Neuronal stem cell (in vitro differentiated cells): ENCODE measurements around the gene PDE3B.

Source experiments
- DNase-seq: peaks from one replicate; pipeline ENCODE4 v3.0.0-alpha.2; 2013; ENCODE audit warnings: low spot score
- H2AFZ ChIP-seq: one replicate; pipeline ENCODE4 v1.6.1; 2013; ENCODE audit warnings: mild to moderate bottlenecking, low read length, inconsistent platforms
- H2AK5ac ChIP-seq: 2 replicates; pipeline ENCODE4 v1.6.1; 2013; ENCODE audit warnings: low read depth, mild to moderate bottlenecking, inconsistent platforms, low read length, moderate library complexity, mixed read lengths
- H2BK120ac ChIP-seq: 2 replicates; pipeline ENCODE4 v1.6.1; 2013; ENCODE audit warnings: low read depth, mild to moderate bottlenecking, inconsistent platforms, low read length, moderate library complexity, mixed read lengths
- H2BK12ac ChIP-seq: one replicate; pipeline ENCODE4 v1.6.1; 2013; ENCODE audit warnings: low read length, inconsistent platforms
- H2BK15ac ChIP-seq: 2 replicates; pipeline ENCODE4 v1.6.1; 2013; ENCODE audit warnings: mild to moderate bottlenecking, low read length, inconsistent platforms, mixed read lengths
- H2BK5ac ChIP-seq: one replicate; pipeline ENCODE4 v1.6.1; 2013; ENCODE audit warnings: inconsistent platforms, mild to moderate bottlenecking, low read length, moderate library complexity
- H3K14ac ChIP-seq: one replicate; pipeline ENCODE4 v1.6.1; 2013; ENCODE audit warnings: low read length, inconsistent platforms
- H3K18ac ChIP-seq: 2 replicates; pipeline ENCODE4 v1.6.1; 2013; ENCODE audit warnings: low read length, inconsistent platforms
- H3K23ac ChIP-seq: 2 replicates; pipeline ENCODE4 v1.6.1; 2013; ENCODE audit warnings: low read depth, mild to moderate bottlenecking, mixed read lengths, low read length, inconsistent platforms; ENCODE audit not compliant: poor library complexity
- H3K27ac ChIP-seq: replicated peaks from 3 replicates; pipeline ENCODE4 v1.5.1; 2013; ENCODE audit warnings: low read length, inconsistent platforms
- H3K27me3 ChIP-seq, 3 experiments: 2 replicates each; pipeline ENCODE4 v1.6.1; 2013; ENCODE audit warnings: low read length in 3 of 3, mild to moderate bottlenecking in 2 of 3, inconsistent platforms in 1 of 3, low read depth in 1 of 3, mixed read lengths in 1 of 3, moderate library complexity in 1 of 3; ENCODE audit not compliant: control insufficient read depth in 3 of 3, insufficient read depth in 3 of 3
- H3K36me3 ChIP-seq, 2 donors: replicated peaks in 1 of 2; 2 replicates each; pipeline ENCODE4 v1.6.1; 2013; ENCODE audit warnings: low read length in 2 of 2; ENCODE audit not compliant: control insufficient read depth in 2 of 2, insufficient read depth in 2 of 2
- H3K4ac ChIP-seq: 2 replicates; pipeline ENCODE4 v1.6.1; 2013; ENCODE audit warnings: inconsistent platforms, mild to moderate bottlenecking, low read length, moderate library complexity
- H3K4me1 ChIP-seq, 2 donors: 1 replicate in 1 of 2; 2 replicates in 1 of 2; pipeline ENCODE4 v1.6.1; 2013; ENCODE audit warnings: low read length in 2 of 2, low read depth in 1 of 2; ENCODE audit not compliant: control insufficient read depth in 2 of 2, insufficient read depth in 1 of 2
- H3K4me2 ChIP-seq: one replicate; pipeline ENCODE4 v1.6.1; 2013; ENCODE audit warnings: mild to moderate bottlenecking, low read length, inconsistent platforms; ENCODE audit not compliant: insufficient read depth, poor library complexity, severe bottlenecking
- H3K4me3 ChIP-seq, 2 donors: 2 replicates each; pipeline ENCODE4 v1.5.1; 2013; ENCODE audit warnings: low read length in 2 of 2, mild to moderate bottlenecking in 2 of 2, inconsistent platforms in 1 of 2, moderate library complexity in 1 of 2
- H3K79me1 ChIP-seq: one replicate; pipeline ENCODE4 v1.6.1; 2013; ENCODE audit warnings: low read depth, mild to moderate bottlenecking, inconsistent platforms, low read length, moderate library complexity
- H3K9ac ChIP-seq: one replicate; pipeline ENCODE4 v1.6.1; 2013; ENCODE audit warnings: mild to moderate bottlenecking, low read depth, low read length, inconsistent platforms; ENCODE audit not compliant: poor library complexity
- H3K9me3 ChIP-seq, 2 donors: replicated peaks in 1 of 2; 2 replicates each; pipeline versions ENCODE3 to v1.6.1; 2013; ENCODE audit warnings: low read length in 2 of 2, mild to moderate bottlenecking in 2 of 2, inconsistent platforms in 1 of 2, low read depth in 1 of 2, mixed read lengths in 1 of 2, moderate library complexity in 1 of 2; ENCODE audit not compliant: control insufficient read depth in 2 of 2, insufficient read depth in 1 of 2
- H4K8ac ChIP-seq: one replicate; pipeline ENCODE4 v1.6.1; 2013; ENCODE audit warnings: low read depth, mild to moderate bottlenecking, inconsistent platforms, low read length, moderate library complexity
- H4K91ac ChIP-seq: one replicate; pipeline ENCODE4 v1.6.1; 2013; ENCODE audit warnings: low read length, low read depth, mild to moderate bottlenecking, inconsistent platforms; ENCODE audit not compliant: poor library complexity
- WGBS, 2 donors: extraction: QIAGEN DNeasy Blood & Tissue Kit; methylation state at CpG; one replicate each; pipeline ENCODE4 v1.1.7; 2013; ENCODE audit warnings: missing lambda C conversion rate in 2 of 2, mixed read lengths in 1 of 2; ENCODE audit not compliant: insufficient read length in 2 of 2, insufficient replicate concordance in 1 of 2; ENCODE audit errors: extremely low coverage in 2 of 2; 5-methylcytosine and 5-hydroxymethylcytosine counted together

PDE3B gene

GRCh38 chr11:14618060-14618459 is 25.5 kb upstream of the PDE3B start:
- Histone ChIP-seq H3K18ac (no peak overlapping the region), H2BK15ac (no peak overlapping the region), H2AK5ac (no peak overlapping the region), H3K4ac (no peak overlapping the region), H3K14ac (no peak overlapping the region), H3K27ac (no peak overlapping the region), H2BK120ac (no peak overlapping the region), H2BK5ac (no peak overlapping the region), H3K4me3 (no peak overlapping the region), H4K91ac (no peak overlapping the region), H2BK12ac (no peak overlapping the region), H3K27me3 (no peaks in the 10 kb centered on the region), H2AFZ (no peak overlapping the region), H3K4me2 (no peak overlapping the region), H3K4me1 (peaks cover 0 to 1% of the 10 kb centered on the region in 2 donors), H3K23ac (no peak overlapping the region), H3K9ac (no peak overlapping the region), H3K9me3 (no peaks in the 10 kb centered on the region), H4K8ac (no peak overlapping the region), H3K36me3 (no peaks in the 10 kb centered on the region), H3K79me1 (no peaks in the 10 kb centered on the region)
- no CpG with 5 or more reads among the region's 2 CpGs for WGBS, 2 donors
- DNase-seq: no peak

DNA sequence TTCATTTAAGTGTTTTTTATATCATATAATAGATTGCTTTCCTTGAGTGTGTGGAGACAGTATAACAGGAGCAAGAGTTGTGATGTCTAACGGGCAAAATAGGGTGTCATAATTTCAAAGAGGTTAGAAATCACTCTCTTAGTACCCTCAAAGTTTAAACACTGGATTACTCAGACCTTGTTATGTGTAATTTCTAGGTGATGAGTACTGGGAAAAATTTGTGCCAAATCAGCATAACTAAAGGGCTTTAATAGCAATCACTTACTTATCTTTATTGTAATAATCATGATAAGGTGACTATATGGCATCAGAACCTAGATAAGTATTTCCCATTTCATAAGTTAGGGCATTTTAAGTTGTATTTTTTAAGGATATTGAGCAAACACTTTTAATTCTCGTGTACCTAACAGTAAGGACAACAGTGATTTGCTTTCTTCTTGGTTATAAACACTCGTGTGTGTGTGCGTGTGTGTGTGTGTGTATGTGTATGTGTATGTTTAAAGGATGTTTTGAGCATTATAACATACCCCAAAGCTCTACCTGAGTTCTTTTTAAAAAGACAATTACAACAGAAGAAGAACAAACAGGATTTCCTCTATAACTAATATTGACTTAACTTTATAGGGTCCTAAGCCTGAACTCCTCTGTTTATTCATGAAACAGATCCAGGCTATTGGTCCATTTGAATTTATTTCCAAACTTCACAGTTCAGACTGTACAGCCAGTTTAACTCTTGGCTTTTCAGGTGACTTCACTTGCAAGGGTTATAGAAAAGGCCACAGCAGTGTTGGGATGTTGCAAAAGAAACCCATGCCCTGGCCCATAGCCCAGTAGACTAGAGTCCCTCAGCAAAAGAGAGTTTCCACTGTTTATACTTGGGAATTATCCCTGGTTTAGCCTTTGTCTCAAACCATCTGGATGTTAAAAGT is 23.7 kb upstream of the PDE3B start:
- no peaks in the 10 kb centered on the region for H3K9me3 ChIP-seq
- H2BK5ac ChIP-seq: no peak overlapping the region
- H4K8ac ChIP-seq: no peak overlapping the region
- no peak overlapping the region for H3K18ac ChIP-seq
- no peak overlapping the region for H2BK120ac ChIP-seq
- no peaks in the 10 kb centered on the region for H3K27me3 ChIP-seq
- H3K4me1 ChIP-seq: peaks cover 0 to 1% of the 10 kb centered on the region in 2 donors
- H3K27ac ChIP-seq: no peak overlapping the region
- no peaks in the 10 kb centered on the region for H3K36me3 ChIP-seq
- no CpG with 5 or more reads among the region's 4 CpGs for WGBS, 2 donors
- no peak overlapping the region for H3K4me2 ChIP-seq
- DNase-seq: no peak
- no peak overlapping the region for H3K9ac ChIP-seq
- no peak overlapping the region for H2BK12ac ChIP-seq
- H3K4me3 ChIP-seq: no peak overlapping the region
- H2AK5ac ChIP-seq: no peak overlapping the region
- no peaks in the 10 kb centered on the region for H3K79me1 ChIP-seq
- no peak overlapping the region for H3K4ac ChIP-seq
- no peak overlapping the region for H3K23ac ChIP-seq
- H4K91ac ChIP-seq: no peak overlapping the region
- H2AFZ ChIP-seq: no peak overlapping the region
- H3K14ac ChIP-seq: no peak overlapping the region
- no peak overlapping the region for H2BK15ac ChIP-seq

GRCh38 chr11:14622223-14622954 is 21.2 kb upstream of the PDE3B start:
- H3K4me3 ChIP-seq: no peak overlapping the region
- no peaks in the 10 kb centered on the region for H3K36me3 ChIP-seq
- no peak for DNase-seq
- WGBS, 2 donors: no CpG with 5 or more reads among the region's 5 CpGs
- H3K27me3 ChIP-seq: no peaks in the 10 kb centered on the region
- no peak overlapping the region for H3K9ac ChIP-seq
- no peak overlapping the region for H4K8ac ChIP-seq
- no peak overlapping the region for H3K18ac ChIP-seq
- no peak overlapping the region for H4K91ac ChIP-seq
- no peak overlapping the region for H3K23ac ChIP-seq
- H3K4me1 ChIP-seq: no peaks in the 10 kb centered on the region
- no peak overlapping the region for H3K4ac ChIP-seq
- H3K9me3 ChIP-seq: no peaks in the 10 kb centered on the region
- no peak overlapping the region for H2BK120ac ChIP-seq
- H3K79me1 ChIP-seq: no peaks in the 10 kb centered on the region
- no peak overlapping the region for H2BK12ac ChIP-seq
- H2BK15ac ChIP-seq: no peak overlapping the region
- H2AFZ ChIP-seq: no peak overlapping the region
- H3K4me2 ChIP-seq: no peak overlapping the region
- no peak overlapping the region for H3K14ac ChIP-seq
- no peak overlapping the region for H2BK5ac ChIP-seq
- no peak overlapping the region for H2AK5ac ChIP-seq
- no peak overlapping the region for H3K27ac ChIP-seq

- Histone ChIP-seq H3K4me1 (no peaks in the 10 kb centered on the region), H3K27ac (no peak overlapping the region), H3K18ac (no peak overlapping the region)
Measured at GRCh38 chr11:14623036-14623435, 20.6 kb upstream of the PDE3B start.

More at GRCh38 chr11:14623036-14623435, 20.6 kb upstream of the PDE3B start:
- H3K9ac ChIP-seq: no peak overlapping the region
- H3K23ac ChIP-seq: no peak overlapping the region
- WGBS, 2 donors: no CpG with 5 or more reads among the region's 3 CpGs
- H2BK120ac ChIP-seq: no peak overlapping the region
- no peak overlapping the region for H4K91ac ChIP-seq
- no peak overlapping the region for H2AK5ac ChIP-seq
- no peak overlapping the region for H2BK12ac ChIP-seq
- no peaks in the 10 kb centered on the region for H3K27me3 ChIP-seq
- DNase-seq: no peak
- H4K8ac ChIP-seq: no peak overlapping the region
- no peak overlapping the region for H3K4me3 ChIP-seq
- no peak overlapping the region for H3K4me2 ChIP-seq
- no peaks in the 10 kb centered on the region for H3K9me3 ChIP-seq
- no peak overlapping the region for H3K4ac ChIP-seq
- H3K14ac ChIP-seq: no peak overlapping the region
- H3K36me3 ChIP-seq: no peaks in the 10 kb centered on the region
- H2AFZ ChIP-seq: no peak overlapping the region
- no peak overlapping the region for H2BK15ac ChIP-seq
- H2BK5ac ChIP-seq: no peak overlapping the region
- no peaks in the 10 kb centered on the region for H3K79me1 ChIP-seq
